Right lobe of liver (tissue), 4 donors: ENCODE data around the gene TBC1D20.

Source experiments
- CTCF ChIP-seq, 4 donors: fragments of 200-600 bp in 3 of 4; fragments of 450-650 bp in 1 of 4; IDR thresholded peaks; one replicate each; pipeline versions ENCODE4 v1.5.1 to v1.8.0; 2016 to 2022; ENCODE audit warnings: antibody characterized with exemption in 4 of 4, mild to moderate bottlenecking in 2 of 4
- POLR2A ChIP-seq: fragments of 450-650 bp; IDR thresholded peaks from one replicate; pipeline ENCODE4 v1.6.1; 2017; ENCODE audit warnings: antibody characterized with exemption, mild to moderate bottlenecking
- donor health status: DM: no; HTN: no; CAD: no.
- donor health status: DM: no; HTN: no; CAD: no.
- donor health status: DM: no; HTN: yes; CAD: no.

GRCh38 chr20:428658-429200 is 33.6 kb downstream of the TBC1D20 start:
- no peak for TF ChIP-seq POLR2A
- TF ChIP-seq CTCF (IDR thresholded peaks at IDR 0.05), result no peak
